Skeletal muscle tissue (tissue), 4 donors: ENCODE results near the gene SEPTIN2. TPM values are rescaled to one million over a fixed set of nuclear protein-coding genes. Genes with fewer than 3 reads are reported as not detected.
"Not testable (repeated sequence)": the region's sequence is repeated elsewhere in the genome, so short reads cannot be mapped to it uniquely, and the experiment has no call there.

Experiments used
- H3K27ac ChIP-seq: one replicate; pipeline ENCODE4 v1.7.0; 2013; ENCODE audit warnings: mild to moderate bottlenecking, low read depth, low read length, inconsistent platforms
- H3K27me3 ChIP-seq, 3 donors: one replicate each; pipeline ENCODE4 v1.7.0; 2013; ENCODE audit warnings: low read length in 3 of 3; ENCODE audit not compliant: control insufficient read depth in 3 of 3, insufficient read depth in 3 of 3
- H3K36me3 ChIP-seq, 3 donors: one replicate each; pipeline ENCODE4 v1.7.0; 2013; ENCODE audit warnings: low read length in 3 of 3; ENCODE audit not compliant: control insufficient read depth in 3 of 3, insufficient read depth in 3 of 3
- H3K4me1 ChIP-seq, 3 donors: one replicate each; pipeline ENCODE4 v1.7.0; 2013; ENCODE audit warnings: low read length in 3 of 3, mild to moderate bottlenecking in 3 of 3; ENCODE audit not compliant: control insufficient read depth in 3 of 3, insufficient read depth in 3 of 3
- H3K4me3 ChIP-seq, 3 donors: one replicate each; pipeline ENCODE4 v1.7.0; 2013; ENCODE audit warnings: low read length in 3 of 3
- H3K9ac ChIP-seq, 3 donors: one replicate each; pipeline ENCODE4 v1.7.0; 2013; ENCODE audit warnings: low read length in 3 of 3, mild to moderate bottlenecking in 3 of 3, moderate library complexity in 2 of 3, low read depth in 1 of 3
- H3K9me3 ChIP-seq, 3 donors: one replicate each; pipeline ENCODE4 v1.7.0; 2013; ENCODE audit warnings: low read length in 3 of 3; ENCODE audit not compliant: control insufficient read depth in 3 of 3
- total RNA-seq: library from RNA; depleted of rRNA; stranded (reverse); fragments of >200 nt; gene quantifications from one replicate; pipeline ENCODE4 v1.2.3, GENCODE V29; 2014
- donor health status: Osteomylitis.

Gene SEPTIN2
- total RNA-seq, 1 donor from 2014 or later = 291 TPM

DNA sequence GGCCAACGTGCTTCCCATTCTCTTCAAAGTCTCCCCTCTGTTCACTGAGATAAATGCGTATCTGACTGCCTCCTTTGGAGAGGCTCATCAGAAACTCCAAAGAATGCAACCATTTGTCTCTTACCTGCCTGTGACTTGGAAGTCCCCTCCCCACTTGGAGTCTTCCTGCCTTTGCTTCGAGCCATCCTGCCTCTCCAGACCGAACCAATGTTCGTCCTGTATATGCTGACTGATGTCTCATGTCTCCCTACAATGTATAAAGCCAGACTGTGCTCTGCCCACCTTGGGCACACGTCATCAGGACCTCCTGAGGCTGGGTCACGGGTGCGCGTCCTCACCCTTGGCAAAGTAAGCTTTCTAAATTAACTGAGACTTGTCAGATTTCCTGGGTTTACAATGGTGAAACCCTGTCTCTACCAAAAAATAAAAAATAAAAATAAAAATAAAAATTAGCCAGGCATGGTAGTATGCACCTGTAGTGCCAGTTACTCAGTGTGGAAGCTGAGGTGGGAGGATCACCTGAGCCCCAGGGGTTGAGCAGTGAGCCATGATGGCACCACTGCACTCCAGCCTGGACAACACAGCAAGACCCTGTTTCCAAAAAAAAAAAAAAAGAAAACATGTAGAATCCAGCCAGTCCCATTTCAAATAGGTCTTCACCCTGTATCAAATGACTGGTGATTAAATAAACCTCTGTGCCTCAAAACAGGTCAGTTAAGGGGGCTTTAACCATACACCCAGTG, 29.2 kb upstream of the SEPTIN2 start:
- Histone ChIP-seq H3K27ac (no peak overlapping the region), H3K4me1 (peaks cover 0 to 10% (median 4%) of the 10 kb centered on the region in 3 donors), H3K9me3 (no peaks in the 10 kb centered on the region), H3K4me3 (no peak overlapping the region), H3K9ac (no peak overlapping the region), H3K27me3 (no peaks in the 10 kb centered on the region), H3K36me3 (no peaks in the 10 kb centered on the region)

- Histone ChIP-seq H3K36me3 (no peaks in the 10 kb centered on the region), H3K4me3 (no peak overlapping the region), H3K27ac (no peak overlapping the region), H3K9me3 (no peaks in the 10 kb centered on the region), H3K4me1 (peaks cover 0 to 10% (median 4%) of the 10 kb centered on the region in 3 donors), H3K27me3 (no peaks in the 10 kb centered on the region), H3K9ac (no peak overlapping the region)
Observed at GRCh38 chr2:241288324-241288888, 27.3 kb upstream of the SEPTIN2 start.

- H3K9me3 ChIP-seq = no peaks in the 10 kb centered on the region
- H3K36me3 ChIP-seq = no peaks in the 10 kb centered on the region
- H3K27ac ChIP-seq = no peak overlapping the region
- no peak overlapping the region for H3K4me3 ChIP-seq
- H3K27me3 ChIP-seq = no peaks in the 10 kb centered on the region
- no peak overlapping the region for H3K9ac ChIP-seq
- H3K4me1 ChIP-seq = peaks cover 4 to 10% (median 6%) of the 10 kb centered on the region in 3 donors
Observed at GRCh38 chr2:241289053-241289452, 26.7 kb upstream of the SEPTIN2 start.

GRCh38 chr2:241289597-241289996, 26.1 kb upstream of the SEPTIN2 start:
- no peak overlapping the region for H3K9ac ChIP-seq
- H3K27ac ChIP-seq = no peak overlapping the region
- peaks cover 5 to 10% (median 6%) of the 10 kb centered on the region in 3 donors for H3K4me1 ChIP-seq
- H3K27me3 ChIP-seq = no peaks in the 10 kb centered on the region
- no peaks in the 10 kb centered on the region for H3K9me3 ChIP-seq
- H3K4me3 ChIP-seq = no peak overlapping the region
- H3K36me3 ChIP-seq = no peaks in the 10 kb centered on the region

GRCh38 chr2:241291153-241291552, 24.6 kb upstream of the SEPTIN2 start:
- H3K4me1 ChIP-seq = peaks cover 6 to 14% (median 7%) of the 10 kb centered on the region in 3 donors
- no peaks in the 10 kb centered on the region for H3K9me3 ChIP-seq
- no peaks in the 10 kb centered on the region for H3K36me3 ChIP-seq
- H3K27me3 ChIP-seq = no peaks in the 10 kb centered on the region
- no peak overlapping the region for H3K4me3 ChIP-seq
- H3K9ac ChIP-seq = no peak overlapping the region
- H3K27ac ChIP-seq = no peak overlapping the region

GRCh38 chr2:241291977-241292376, 23.7 kb upstream of the SEPTIN2 start:
- Histone ChIP-seq H3K4me1 (peaks cover 10 to 18% (median 13%) of the 10 kb centered on the region in 3 donors), H3K27me3 (no peaks in the 10 kb centered on the region), H3K36me3 (peaks cover 0 to 2% (median 0%) of the 10 kb centered on the region in 3 donors), H3K27ac (no peak overlapping the region), H3K9ac (no peak overlapping the region), H3K9me3 (no peaks in the 10 kb centered on the region), H3K4me3 (no peak overlapping the region)

GRCh38 chr2:241293378-241293797, 22.3 kb upstream of the SEPTIN2 start:
- not testable (repeated sequence) for H3K9ac ChIP-seq, H3K9me3 ChIP-seq, H3K4me3 ChIP-seq, H3K36me3 ChIP-seq, H3K27ac ChIP-seq, H3K27me3 ChIP-seq
- H3K4me1 ChIP-seq = peaks cover 10 to 21% (median 18%) of the 10 kb centered on the region in 3 donors

DNA sequence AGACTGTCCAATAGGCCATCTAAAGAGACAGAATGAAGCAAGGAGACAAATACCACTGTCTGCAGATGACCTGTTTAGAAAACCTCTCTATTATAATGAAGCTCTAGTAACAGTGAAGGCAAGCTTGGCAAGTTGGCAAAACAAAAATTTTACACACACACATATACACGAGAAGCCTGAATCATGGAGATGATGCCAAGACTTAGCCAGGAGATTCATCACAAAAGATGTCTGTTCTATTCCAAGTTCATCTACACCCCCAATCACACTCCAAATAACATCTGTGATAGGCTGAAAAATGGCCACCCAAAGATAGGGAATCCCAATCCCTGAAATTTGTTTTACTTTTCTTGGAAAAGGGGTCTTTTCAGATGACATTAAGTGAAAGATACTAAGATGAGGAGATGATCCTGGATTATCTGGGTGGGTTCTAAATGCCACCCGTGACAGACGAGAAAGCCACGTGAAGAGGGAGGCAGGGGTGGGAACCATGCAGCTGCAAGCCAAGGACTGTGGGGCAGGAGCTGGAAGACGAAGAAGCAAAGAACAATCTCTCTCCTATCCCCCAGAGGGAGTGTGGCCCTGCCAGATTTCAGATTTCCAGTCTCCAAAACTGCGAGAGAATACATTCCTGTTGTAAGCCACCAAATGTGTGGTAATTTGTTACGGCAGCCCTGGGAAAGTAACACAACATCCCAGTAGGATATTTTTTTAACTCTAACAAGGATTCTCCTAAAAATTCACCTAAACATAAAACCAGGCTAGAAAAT, 20.2 kb upstream of the SEPTIN2 start:
- no peaks in the 10 kb centered on the region for H3K9me3 ChIP-seq
- H3K36me3 ChIP-seq = peaks cover 0 to 6% (median 3%) of the 10 kb centered on the region in 3 donors

GRCh38 chr2:241296767-241297166, 19.0 kb upstream of the SEPTIN2 start:
- H3K27ac ChIP-seq = no peak overlapping the region
- peaks cover 0 to 6% (median 3%) of the 10 kb centered on the region in 3 donors for H3K36me3 ChIP-seq
- H3K4me3 ChIP-seq = no peak overlapping the region
- H3K9ac ChIP-seq = no peak overlapping the region
- peaks cover 15 to 19% (median 17%) of the 10 kb centered on the region in 3 donors for H3K4me1 ChIP-seq
- no peaks in the 10 kb centered on the region for H3K27me3 ChIP-seq
- no peaks in the 10 kb centered on the region for H3K9me3 ChIP-seq

More for the DNA sequence above, 20.2 kb upstream of the SEPTIN2 start:
- Histone ChIP-seq H3K9ac (no peak overlapping the region), H3K4me1 (peaks cover 16 to 19% (median 18%) of the 10 kb centered on the region in 3 donors), H3K27me3 (no peaks in the 10 kb centered on the region), H3K4me3 (no peak overlapping the region), H3K27ac (no peak overlapping the region)

DNA sequence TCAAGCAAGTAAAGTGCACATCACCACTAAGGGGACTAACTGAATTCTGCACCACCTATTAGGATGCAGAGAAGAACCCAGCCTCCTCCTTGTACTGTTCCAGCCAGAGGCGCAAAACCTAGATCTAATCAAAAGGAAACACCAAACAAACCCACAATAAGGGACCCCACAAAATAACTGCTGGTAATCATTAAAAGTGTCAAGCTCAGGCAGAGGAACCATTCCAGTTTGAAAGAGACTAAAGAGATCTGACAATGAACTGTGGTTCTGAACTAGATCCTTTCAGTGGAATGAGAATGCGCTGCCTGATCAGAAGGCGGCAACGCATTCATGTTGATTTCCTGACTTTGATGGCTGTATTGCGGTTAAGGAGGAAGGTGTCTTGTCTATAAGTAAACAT, 17.1 kb upstream of the SEPTIN2 start:
- Histone ChIP-seq H3K9ac (no peak overlapping the region), H3K36me3 (peaks cover 0 to 6% (median 3%) of the 10 kb centered on the region in 3 donors), H3K27me3 (no peaks in the 10 kb centered on the region), H3K4me1 (peaks cover 31 to 33% (median 32%) of the 10 kb centered on the region in 3 donors), H3K4me3 (no peak overlapping the region), H3K27ac (no peak overlapping the region), H3K9me3 (no peaks in the 10 kb centered on the region)
